Gastroesophageal sphincter (tissue), 4 donors: ENCODE results near the gene MAML3. TPM values are rescaled to one million over a fixed set of nuclear protein-coding genes. Genes with fewer than 3 reads are reported as not detected.
A peak's percentile ranks its signal among the peaks of the same experiment; 100 is the strongest.

Experiments used
- ATAC-seq: fragments of 150-250 bp; one replicate; pipeline ENCODE4 v1.9.1; 2016; ENCODE audit warnings: mild to moderate bottlenecking, moderate library complexity
- H3K27ac ChIP-seq, 4 donors: fragments of 200-600 bp; sonication (generic) in 3 of 4; 1 replicate in 3 of 4; 2 replicates in 1 of 4; pipeline ENCODE4 v1.5.1; 2016 to 2019
- H3K27me3 ChIP-seq: fragments of 200-600 bp; sonication (generic); one replicate; pipeline ENCODE4 v1.5.1; 2019
- H3K36me3 ChIP-seq, 2 donors: fragments of 200-600 bp; sonication (generic); one replicate each; pipeline ENCODE4 v1.5.1; 2019; ENCODE audit warnings: control low read depth in 1 of 2
- H3K4me1 ChIP-seq, 3 donors: fragments of 200-600 bp; sonication (generic); 1 replicate in 2 of 3; 2 replicates in 1 of 3; pipeline ENCODE4 v1.5.1; 2016 to 2019; ENCODE audit warnings: control low read depth in 2 of 3
- H3K4me3 ChIP-seq, 2 donors: fragments of 200-600 bp; sonication (generic); one replicate each; pipeline ENCODE4 v1.5.1; 2019; ENCODE audit warnings: mild to moderate bottlenecking in 1 of 2, moderate library complexity in 1 of 2
- H3K9me3 ChIP-seq, 3 donors: fragments of 200-600 bp; sonication (generic); one replicate each; pipeline ENCODE4 v1.5.1; 2017 to 2019; ENCODE audit warnings: control low read depth in 2 of 3
- CTCF ChIP-seq, 4 experiments: fragments of 200-600 bp in 2 of 4; fragments of 450-650 bp in 2 of 4; sonication (generic) in 1 of 4; IDR thresholded peaks; one replicate each; pipeline ENCODE4 v1.5.1; 2017 to 2019; ENCODE audit warnings: antibody characterized with exemption in 4 of 4, mild to moderate bottlenecking in 2 of 4, moderate library complexity in 2 of 4
- EP300 ChIP-seq: sonication (generic); formaldehyde crosslinking; IDR thresholded peaks from one replicate; pipeline ENCODE4 v1.6.1; 2017; ENCODE audit warnings: antibody characterized with exemption, mild to moderate bottlenecking
- POLR2A ChIP-seq, 2 donors: fragments of 450-650 bp; IDR thresholded peaks; one replicate each; pipeline ENCODE4 v1.6.1; 2017; ENCODE audit warnings: antibody characterized with exemption in 2 of 2, mild to moderate bottlenecking in 2 of 2, moderate library complexity in 1 of 2
- POLR2AphosphoS5 ChIP-seq: sonication (generic); formaldehyde crosslinking; IDR thresholded peaks from one replicate; pipeline ENCODE4 v1.6.1; 2017; ENCODE audit warnings: antibody characterized with exemption
- WGBS, 2 donors: methylation state at CpG; one replicate each; pipeline ENCODE4 v1.1.5; 2018; ENCODE audit warnings: low coverage in 1 of 2; 5-methylcytosine and 5-hydroxymethylcytosine counted together
- total RNA-seq, 4 donors: library from RNA; depleted of rRNA; stranded (reverse); fragments of >200 nt; gene quantifications; one replicate each; pipeline ENCODE4 v1.1.0, GENCODE V29; 2016

MAML3 gene
- total RNA-seq, 4 donors from 2014 or later, result 5.3 to 10.6 (median 9.3) TPM

- ATAC-seq, result no peak
- Histone ChIP-seq H3K27me3 (no peaks in the 10 kb centered on the region), H3K36me3 (no peaks in the 10 kb centered on the region), H3K4me3 (no peak overlapping the region), H3K4me1 (peaks cover 0 to 42% (median 4%) of the 10 kb centered on the region in 3 donors), H3K9me3 (no peaks in the 10 kb centered on the region), H3K27ac (no peak overlapping the region)
- no peak for TF ChIP-seq CTCF (IDR thresholded peaks at IDR 0.05)
- TF ChIP-seq POLR2AphosphoS5, result no peak
- no peak for TF ChIP-seq POLR2A (IDR thresholded peaks at IDR 0.05)
- WGBS, 2 donors, result 90 to 98% methylated on average over 4 of the region's 4 CpGs
These were observed 194.6 kb downstream of the MAML3 start for GRCh38 chr4:139959396-139959795.

GRCh38 chr4:139958739-139959098 lies 195.3 kb downstream of the MAML3 start:
- Histone ChIP-seq H3K36me3 (no peaks in the 10 kb centered on the region), H3K27me3 (no peaks in the 10 kb centered on the region), H3K9me3 (no peaks in the 10 kb centered on the region), H3K27ac (no peak overlapping the region), H3K4me1 (peaks cover 0 to 36% (median 4%) of the 10 kb centered on the region in 3 donors), H3K4me3 (no peak overlapping the region)
- 84 to 88% methylated on average over 3 of the region's 3 CpGs for WGBS, 2 donors
- no peak for TF ChIP-seq EP300
- no peak for TF ChIP-seq CTCF (IDR thresholded peaks at IDR 0.05)
- no peak for TF ChIP-seq POLR2A (IDR thresholded peaks at IDR 0.05)
- ATAC-seq, result no peak

- ATAC-seq, result no peak
- TF ChIP-seq POLR2A (IDR thresholded peaks at IDR 0.05), result no peak
- no peak for TF ChIP-seq EP300
- no peak for TF ChIP-seq CTCF (IDR thresholded peaks at IDR 0.05)
- no peak for TF ChIP-seq POLR2AphosphoS5
- H3K4me1 ChIP-seq, result peaks cover 0 to 34% (median 4%) of the 10 kb centered on the region in 3 donors
These were observed 195.8 kb downstream of the MAML3 start for GRCh38 chr4:139957986-139958738.

GRCh38 chr4:139957065-139957464 lies 196.9 kb downstream of the MAML3 start:
- 100% methylated on average over 1 of the region's 2 CpGs; no CpG with 5 or more reads in 1 of the 2 donors for WGBS, 2 donors
- H3K4me3 ChIP-seq, result no peak overlapping the region

More at GRCh38 chr4:139957986-139958738, 195.8 kb downstream of the MAML3 start:
- Histone ChIP-seq H3K4me3 (no peak overlapping the region), H3K9me3 (no peaks in the 10 kb centered on the region), H3K27ac (no peak overlapping the region), H3K27me3 (no peaks in the 10 kb centered on the region), H3K36me3 (no peaks in the 10 kb centered on the region)
- WGBS, 2 donors, result 61 to 88% methylated on average over 4 of the region's 4 CpGs

More at GRCh38 chr4:139957065-139957464, 196.9 kb downstream of the MAML3 start:
- H3K9me3 ChIP-seq, result no peaks in the 10 kb centered on the region
- peak overlapping the region in 1 of 4 donors; percentile 4 for H3K27ac ChIP-seq
- no peak for ATAC-seq
- no peaks in the 10 kb centered on the region for H3K27me3 ChIP-seq
- no peaks in the 10 kb centered on the region for H3K36me3 ChIP-seq
- TF ChIP-seq POLR2AphosphoS5 (no peak), CTCF (IDR thresholded peaks at IDR 0.05) (no peak), POLR2A (IDR thresholded peaks at IDR 0.05) (no peak), EP300 (no peak)
- peaks cover 0 to 25% (median 4%) of the 10 kb centered on the region in 3 donors for H3K4me1 ChIP-seq
